ENCODE measurements around the gene CDH2.

The CDH2 gene

DNA sequence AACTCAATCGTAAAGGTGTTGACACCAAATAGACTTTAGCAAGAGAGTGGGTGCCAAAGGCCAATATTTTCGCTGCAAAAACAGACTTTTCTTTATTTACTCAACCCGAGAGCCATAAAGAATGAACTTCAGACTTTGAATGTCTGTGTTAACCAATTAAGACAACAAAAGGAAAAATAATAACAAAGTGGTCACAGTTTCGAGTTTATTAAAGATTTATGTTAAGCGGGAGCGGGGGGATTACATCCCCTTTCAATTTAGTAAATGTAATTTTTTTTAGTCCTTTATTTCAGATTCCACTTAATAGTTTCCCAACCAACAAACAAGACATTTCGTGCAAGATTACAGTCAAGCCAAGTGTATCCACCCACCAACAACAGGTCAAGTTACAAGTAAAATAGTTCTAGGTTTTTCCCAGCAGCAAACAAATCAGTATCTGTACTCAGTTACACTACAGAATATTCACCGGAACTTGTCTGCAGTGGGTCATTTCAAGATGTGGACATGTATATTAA, 9.0 kb downstream of the CDH2 start:
- no peak for DNase-seq

DNA sequence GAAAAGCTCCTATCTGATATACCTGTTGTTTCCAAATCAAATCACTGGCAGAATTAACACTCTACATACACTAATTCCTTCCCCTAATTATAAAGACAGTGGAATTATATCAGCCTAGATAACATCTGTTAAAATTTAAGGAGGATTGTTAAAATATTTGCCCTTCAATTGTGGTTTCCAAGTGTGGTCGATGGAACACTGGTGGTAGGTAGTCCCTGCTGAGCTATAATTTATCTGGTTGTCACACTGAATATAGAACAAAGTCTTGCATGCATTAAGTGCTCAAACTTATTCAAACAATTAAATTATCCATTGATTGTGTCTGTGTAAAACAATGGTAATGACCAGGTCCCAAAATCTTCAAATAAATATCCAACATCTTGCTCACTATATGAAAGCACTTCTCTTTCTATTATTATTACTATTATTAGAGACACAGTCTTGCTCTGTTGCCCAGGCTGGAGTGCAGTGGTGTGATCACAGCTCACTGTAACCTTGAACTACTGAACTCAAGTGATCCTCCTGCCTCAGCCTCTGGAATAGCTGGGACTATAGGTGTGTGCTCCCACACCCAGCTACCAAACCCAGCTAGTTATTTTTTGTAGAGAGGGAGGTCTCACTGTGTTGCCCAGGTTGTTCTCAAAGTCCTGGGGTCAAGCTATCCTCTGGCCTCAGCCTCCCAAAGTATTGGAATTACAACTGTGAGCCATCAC, 12.0 kb downstream of the CDH2 start:
- no peak for DNase-seq

DNA sequence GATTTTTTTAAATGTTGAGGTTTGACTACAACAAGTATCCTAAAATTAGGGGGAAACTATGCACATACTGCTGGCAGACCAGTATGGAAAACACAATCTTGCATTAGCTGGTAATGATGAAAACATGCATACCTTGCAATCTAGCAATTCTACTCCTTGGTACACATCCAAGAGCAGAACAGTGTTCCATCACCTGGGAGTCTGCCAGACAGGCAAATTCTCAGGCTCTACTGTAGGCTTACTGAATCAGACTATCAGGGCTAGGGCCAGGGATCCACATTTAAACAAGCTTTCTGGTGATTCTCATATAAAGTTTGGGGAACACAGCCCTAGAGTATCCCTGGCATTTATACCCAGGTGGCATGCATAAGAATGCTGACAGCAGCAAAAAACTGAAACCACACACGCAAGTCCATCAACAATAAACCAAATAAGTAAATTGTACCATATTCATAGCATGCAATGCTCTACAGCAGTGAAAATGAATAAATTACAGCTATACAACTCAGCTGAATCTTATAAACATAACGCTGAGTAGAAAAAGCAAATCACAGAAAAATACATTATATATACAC, 13.6 kb downstream of the CDH2 start:
- no peak for DNase-seq

GRCh38 chr18:28161608-28162599, 15.0 kb downstream of the CDH2 start:
- DNase-seq, result no peak

GRCh38 chr18:28159055-28159454, 17.9 kb downstream of the CDH2 start:
- no peak for DNase-seq

GRCh38 chr18:28158083-28158581, 18.8 kb downstream of the CDH2 start:
- DNase-seq, result no peak

- no peak for DNase-seq
Observed at GRCh38 chr18:28153485-28154065, 23.4 kb downstream of the CDH2 start.

- no peak for DNase-seq
Observed at GRCh38 chr18:28152754-28153153, 24.2 kb downstream of the CDH2 start.

DNA sequence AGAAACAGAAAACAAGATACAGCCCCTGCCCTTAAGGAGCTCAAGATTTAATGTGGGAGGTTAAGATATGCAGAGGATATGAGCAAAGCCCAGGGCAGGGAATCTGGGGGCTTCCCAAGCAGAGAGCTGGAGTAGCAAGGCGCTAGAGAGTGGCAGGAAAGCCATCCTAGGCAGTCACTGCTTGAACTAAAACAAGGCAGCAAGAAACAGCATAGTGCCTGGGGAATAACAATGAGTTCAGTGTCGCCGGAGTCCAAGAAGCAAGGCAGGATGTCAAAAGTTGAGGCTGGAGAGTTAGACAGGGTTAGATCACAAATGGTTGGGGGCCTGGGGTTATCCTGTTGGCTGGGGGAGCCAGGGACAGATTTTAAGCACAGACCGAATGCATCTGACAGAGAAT, 24.6 kb downstream of the CDH2 start:
- DNase-seq, result no peak

DNA sequence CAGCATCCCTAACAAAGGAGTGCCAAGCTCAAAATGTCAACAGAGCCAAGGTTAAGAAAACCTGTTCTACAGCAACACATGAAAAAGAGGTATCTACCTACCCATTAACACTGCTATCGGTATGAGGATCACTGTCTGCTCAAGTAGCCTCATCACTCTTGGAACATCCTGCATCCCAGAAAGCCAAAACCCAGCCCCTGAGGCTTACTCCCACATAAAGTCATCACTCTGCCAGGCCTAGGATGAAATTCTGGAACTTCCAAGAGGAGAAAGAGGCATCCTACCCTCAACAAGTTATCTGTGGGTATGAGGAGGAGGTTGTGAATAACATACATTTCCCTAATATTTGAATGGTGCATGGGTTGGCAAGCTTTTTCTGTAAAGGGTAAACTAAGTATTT, 25.5 kb downstream of the CDH2 start:
- DNase-seq, result no peak

- no peak for DNase-seq
Observed at GRCh38 chr18:28150925-28151324, 26.0 kb downstream of the CDH2 start.

DNA sequence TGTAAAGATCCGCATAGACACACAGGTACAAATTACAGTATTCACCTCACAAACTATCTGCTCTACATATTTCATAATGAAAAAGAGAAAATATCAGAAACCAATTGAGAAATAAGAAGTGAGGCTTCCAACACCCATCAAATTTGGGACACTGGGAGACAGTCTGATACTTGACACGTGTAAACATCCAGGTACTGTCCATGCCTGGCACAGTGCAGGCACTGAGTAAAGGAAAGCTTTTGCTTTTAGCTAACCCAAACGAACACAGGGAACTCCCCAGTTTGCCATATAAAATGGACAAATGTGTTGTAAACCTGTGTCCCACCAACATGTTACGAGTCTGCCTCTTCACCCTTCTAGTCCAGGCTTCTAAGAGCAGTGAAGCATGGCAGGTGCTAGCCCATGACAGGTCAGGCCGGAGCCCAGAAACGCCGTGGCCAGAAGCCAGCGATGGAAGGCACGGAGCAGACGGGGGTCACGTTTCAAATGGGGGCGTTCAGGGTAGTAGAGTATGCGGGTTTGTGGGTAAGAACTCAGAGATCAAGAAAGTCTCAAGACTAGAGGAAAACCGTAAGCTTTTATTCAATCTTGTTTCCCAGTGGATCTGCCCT, 27.0 kb downstream of the CDH2 start:
- no peak for DNase-seq

DNA sequence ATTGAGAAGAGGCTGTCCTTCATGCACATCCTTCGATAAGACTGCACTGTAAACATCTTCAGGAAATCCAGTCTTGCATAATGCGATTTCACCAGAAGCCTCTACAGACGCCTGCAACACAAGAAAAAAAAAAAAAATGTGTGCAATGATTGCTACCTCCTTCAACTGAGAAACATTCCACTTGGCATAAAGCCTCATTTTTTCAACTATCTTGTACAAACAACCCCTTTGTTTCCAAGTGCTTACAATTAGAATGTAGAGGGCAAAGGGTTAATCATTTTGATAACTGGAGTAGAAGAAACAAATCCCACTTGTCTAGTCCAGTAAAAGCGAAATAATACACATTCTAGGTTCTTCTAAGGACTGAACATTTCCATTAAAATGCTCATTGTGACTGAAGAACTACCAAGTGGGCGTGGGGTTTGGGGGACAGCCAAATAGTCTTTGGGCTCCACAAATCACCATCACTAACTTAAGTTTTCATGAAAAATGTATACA, 29.2 kb downstream of the CDH2 start:
- DNase-seq, result no peak

DNA sequence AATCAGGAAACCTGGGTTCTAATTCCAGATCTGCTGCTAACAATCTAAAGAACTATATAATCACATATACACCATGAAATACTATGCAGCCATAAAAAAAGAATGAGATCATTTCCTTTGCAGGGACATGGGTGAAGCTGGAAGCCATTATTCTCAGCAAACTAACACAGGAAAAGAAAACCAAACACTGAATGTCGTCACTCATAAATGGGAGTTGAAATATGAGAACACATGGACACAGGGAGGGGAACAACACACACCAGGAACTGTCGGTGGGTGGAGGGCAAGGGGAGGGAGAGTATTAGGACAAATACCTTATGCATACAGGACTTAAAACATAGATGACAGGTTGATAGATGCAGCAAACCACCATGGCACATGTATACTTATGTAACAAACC, 33.2 kb downstream of the CDH2 start:
- DNase-seq, result no peak

DNA sequence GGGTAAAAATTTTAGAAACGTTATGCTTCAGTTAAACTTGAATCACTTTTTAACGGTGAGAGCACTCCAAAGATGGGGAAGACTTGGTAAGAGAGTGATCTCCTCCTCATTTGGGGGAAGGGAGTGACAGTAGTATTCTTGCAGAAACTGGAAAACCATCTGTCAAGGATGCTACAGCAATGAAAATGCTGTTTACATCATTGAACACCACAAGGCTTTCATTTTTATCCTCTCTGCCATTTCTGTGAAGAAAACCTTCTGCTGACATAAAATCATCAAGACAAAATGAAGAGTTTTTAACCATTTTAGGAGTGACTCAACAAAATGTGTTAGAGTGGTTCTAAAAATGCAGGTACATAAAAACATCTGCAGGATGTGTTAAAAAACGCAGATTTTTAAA, 38.1 kb downstream of the CDH2 start:
- no peak for DNase-seq

GRCh38 chr18:28136071-28136470, 40.9 kb downstream of the CDH2 start:
- no peak for DNase-seq

DNA sequence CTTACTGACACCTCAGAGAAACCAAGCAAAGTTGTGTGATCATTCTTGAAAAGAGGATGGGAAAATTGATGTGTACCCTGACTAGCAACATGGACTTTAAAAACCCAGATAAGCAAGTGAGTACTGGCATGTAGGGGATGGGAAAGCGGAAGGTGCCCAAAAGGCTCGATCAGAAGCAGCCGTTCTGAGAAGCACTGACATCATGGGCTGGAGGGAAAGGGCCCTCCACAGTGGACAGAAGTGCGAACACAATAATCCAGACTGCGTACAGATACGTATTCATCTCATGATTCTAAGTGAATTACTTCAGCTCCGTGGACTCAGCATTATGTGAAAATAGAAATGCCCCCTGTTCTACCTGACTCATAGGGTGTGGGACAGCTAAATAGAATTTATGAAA, 42.2 kb downstream of the CDH2 start:
- DNase-seq, result no peak

DNA sequence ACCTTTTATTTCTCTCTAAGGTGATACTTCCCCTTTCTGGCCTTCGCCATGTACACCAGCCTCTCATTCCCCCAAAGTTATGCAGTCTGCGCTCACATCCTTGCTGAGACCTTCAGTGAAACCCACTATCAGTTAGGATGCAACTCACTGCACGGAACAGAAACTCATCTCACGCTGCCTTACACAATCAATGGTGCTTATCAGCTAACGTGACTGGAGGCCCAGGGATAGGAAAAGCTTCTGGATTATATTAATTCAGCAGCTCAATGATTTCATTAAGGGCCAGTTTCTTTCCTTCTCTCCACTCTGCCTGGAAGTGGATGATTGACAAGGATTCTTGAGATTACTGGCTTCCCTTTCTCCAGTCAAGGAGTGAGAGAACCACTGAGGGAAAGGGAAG, 44.8 kb downstream of the CDH2 start:
- DNase-seq, result no peak

DNA sequence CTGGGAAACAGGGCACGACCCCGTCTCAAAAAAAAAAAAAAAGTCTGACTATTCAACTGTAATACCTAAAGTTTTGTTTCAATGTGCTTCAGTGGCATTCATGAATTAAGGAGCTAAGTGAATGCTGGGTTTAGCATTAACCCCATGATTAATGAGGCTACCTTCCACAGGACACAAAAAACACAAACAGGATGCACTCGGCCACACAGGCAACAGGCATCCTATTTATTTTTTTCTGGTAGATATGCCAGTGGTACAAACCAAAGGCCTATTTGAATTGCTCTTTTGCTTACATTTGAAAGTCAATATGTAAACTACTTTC, 48.3 kb downstream of the CDH2 start:
- DNase-seq, result no peak

DNA sequence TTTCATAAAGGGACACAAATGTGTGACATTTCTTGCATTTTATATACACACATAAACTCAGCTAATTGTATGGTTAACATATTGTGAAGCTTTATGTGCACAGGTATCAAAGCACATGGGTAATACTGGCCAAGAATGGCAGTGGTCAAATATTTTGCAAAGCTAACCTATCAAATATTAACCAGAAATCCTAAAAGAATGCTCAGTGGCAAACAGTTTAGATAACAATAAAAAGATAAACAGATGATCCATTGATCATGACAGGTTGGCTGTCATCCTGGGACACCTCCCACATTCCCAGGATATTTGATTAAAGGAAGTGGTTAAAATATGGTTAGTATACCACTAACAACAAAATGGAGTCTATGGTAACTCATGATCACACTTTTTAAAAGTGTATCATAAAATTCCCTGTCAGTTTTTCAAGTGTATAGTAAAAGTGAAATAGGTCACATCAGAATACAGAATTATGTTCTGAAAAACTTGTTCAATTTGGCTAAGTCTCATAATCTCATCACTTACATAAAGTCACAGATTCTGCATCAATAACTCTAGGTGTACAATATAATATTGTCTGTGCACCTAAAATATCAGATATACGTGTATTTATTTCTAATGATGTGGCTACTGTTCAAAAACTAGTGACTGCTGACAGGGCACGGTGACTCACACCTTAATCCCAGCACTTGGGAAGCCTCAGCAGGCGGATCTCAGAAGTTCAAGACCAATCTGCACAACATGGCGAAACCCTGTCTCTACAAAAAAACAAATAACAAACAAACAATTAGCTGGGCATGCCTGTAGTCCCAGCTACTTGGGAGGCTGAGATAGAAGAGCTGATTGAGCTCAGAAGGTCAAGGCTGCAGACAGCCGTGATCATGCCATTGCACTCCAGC, 48.9 kb downstream of the CDH2 start:
- no peak for DNase-seq

- DNase-seq, result no peak
Observed at GRCh38 chr18:28127228-28127627, 49.7 kb downstream of the CDH2 start.

Data from SW 1271 (cell line).